ENCODE data around the gene CFAP73. TPM values are rescaled to one million over a fixed set of nuclear protein-coding genes. Genes with fewer than 3 reads are reported as not detected.

Gene CFAP73
- polyA plus RNA-seq, 1 of the 3 experiments (the other 2 are of a cell fraction), result not detected

DNA sequence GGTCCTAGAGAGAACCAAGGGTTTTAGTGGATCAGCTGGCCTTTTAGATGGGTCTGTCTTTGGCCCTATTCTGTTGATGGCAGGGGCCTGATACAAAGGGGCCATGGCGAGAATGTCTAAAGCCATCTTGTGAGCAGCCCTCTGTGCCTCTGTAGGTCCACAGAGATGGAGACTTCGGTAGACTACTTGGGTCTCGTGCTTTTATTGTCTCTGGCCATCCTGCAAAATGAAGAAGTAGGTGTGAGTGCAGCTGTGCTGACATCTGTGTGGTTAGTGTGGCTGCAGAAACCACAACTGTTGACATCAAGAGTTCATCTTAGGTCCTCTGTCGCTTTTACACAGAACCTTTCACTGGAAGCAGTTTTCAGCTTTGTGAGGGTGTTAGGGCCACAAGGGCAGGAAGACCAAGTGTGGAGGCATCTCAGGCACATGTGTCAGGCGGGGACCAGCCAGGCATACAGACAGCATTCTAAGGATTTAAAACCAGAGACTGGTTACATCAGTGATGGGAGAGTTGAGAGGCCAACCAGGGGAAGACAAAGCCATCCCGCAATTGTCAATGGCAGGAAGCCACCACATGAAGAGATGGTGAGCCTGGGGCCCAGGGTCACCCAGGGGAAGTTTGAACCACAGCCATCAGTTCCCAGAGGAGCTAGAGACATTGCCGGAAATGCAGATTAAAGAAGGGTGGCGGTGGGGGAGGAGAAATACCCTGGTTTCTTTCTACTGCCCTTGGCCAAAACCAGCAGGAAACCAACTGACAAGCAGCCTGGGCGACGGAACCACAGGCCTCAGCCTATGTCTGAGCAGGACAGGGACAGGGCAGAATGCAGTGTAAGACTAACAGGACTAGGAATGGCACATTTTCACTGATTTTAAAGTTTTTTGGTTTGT, 58.8 kb downstream of the CFAP73 start:
- no peak overlapping the region for H3K4me3 ChIP-seq (ENCODE audit: low read depth in 2 of 2, low read length in 1 of 2)
- TF ChIP-seq EP300 (IDR thresholded peaks at IDR 0.05; ENCODE audit: borderline replicate concordance in 1 of 2, low read depth in 1 of 2, low read length in 1 of 2) (no peak), FOXJ3 (CRISPR knock-in tag; IDR thresholded peaks at IDR 0.05) (no peak), GABPA (IDR thresholded peaks at IDR 0.05; ENCODE audit: low read depth) (no peak), JUND (IDR thresholded peaks at IDR 0.05) (no peak), RXRA (IDR thresholded peaks at IDR 0.05; ENCODE audit: borderline replicate concordance, low read depth) (no peak), TAF1 (IDR thresholded peaks at IDR 0.05; ENCODE audit: borderline replicate concordance, low read depth, low read length) (no peak), MXI1 (IDR thresholded peaks at IDR 0.05; ENCODE audit: low read depth, low read length) (no peak), MEF2A (IDR thresholded peaks at IDR 0.05; ENCODE audit: borderline replicate concordance, low read depth) (no peak), FOSL2 (IDR thresholded peaks at IDR 0.05; ENCODE audit: borderline replicate concordance, low read depth) (no peak), REST (IDR thresholded peaks at IDR 0.05; ENCODE audit: low read depth, low read length) (no peak), MAX (IDR thresholded peaks at IDR 0.05; ENCODE audit: low read depth) (no peak)
- TF ChIP-seq, protein P1, sequence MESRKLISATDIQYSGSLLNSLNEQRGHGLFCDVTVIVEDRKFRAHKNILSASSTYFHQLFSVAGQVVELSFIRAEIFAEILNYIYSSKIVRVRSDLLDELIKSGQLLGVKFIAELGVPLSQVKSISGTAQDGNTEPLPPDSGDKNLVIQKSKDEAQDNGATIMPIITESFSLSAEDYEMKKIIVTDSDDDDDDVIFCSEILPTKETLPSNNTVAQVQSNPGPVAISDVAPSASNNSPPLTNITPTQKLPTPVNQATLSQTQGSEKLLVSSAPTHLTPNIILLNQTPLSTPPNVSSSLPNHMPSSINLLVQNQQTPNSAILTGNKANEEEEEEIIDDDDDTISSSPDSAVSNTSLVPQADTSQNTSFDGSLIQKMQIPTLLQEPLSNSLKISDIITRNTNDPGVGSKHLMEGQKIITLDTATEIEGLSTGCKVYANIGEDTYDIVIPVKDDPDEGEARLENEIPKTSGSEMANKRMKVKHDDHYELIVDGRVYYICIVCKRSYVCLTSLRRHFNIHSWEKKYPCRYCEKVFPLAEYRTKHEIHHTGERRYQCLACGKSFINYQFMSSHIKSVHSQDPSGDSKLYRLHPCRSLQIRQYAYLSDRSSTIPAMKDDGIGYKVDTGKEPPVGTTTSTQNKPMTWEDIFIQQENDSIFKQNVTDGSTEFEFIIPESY (IDR thresholded peaks at IDR 0.05; ENCODE audit: borderline replicate concordance, low read depth), result no peak
- TF ChIP-seq, protein P2, sequence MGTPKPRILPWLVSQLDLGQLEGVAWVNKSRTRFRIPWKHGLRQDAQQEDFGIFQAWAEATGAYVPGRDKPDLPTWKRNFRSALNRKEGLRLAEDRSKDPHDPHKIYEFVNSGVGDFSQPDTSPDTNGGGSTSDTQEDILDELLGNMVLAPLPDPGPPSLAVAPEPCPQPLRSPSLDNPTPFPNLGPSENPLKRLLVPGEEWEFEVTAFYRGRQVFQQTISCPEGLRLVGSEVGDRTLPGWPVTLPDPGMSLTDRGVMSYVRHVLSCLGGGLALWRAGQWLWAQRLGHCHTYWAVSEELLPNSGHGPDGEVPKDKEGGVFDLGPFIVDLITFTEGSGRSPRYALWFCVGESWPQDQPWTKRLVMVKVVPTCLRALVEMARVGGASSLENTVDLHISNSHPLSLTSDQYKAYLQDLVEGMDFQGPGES (IDR thresholded peaks at IDR 0.05; ENCODE audit: low read depth, low read length), result no peak
- CTCF ChIA-PET, result no interaction called here
- POLR2A ChIA-PET, result no interaction called here
- no peaks in the 10 kb centered on the region for H3K79me2 ChIP-seq (ENCODE audit: insufficient read depth)
- no peaks in the 10 kb centered on the region for H3K9me2 ChIP-seq
- H2AFZ ChIP-seq (ENCODE audit: low read depth), result no peak overlapping the region
- H3K4me1 ChIP-seq (ENCODE audit: control insufficient read depth in 1 of 2, insufficient read depth in 2 of 2, low read depth in 1 of 2, low read length in 1 of 2), result no peaks in the 10 kb centered on the region
- H3K9me3 ChIP-seq, result no peaks in the 10 kb centered on the region
- WGBS (ENCODE audit: low lambda C conversion rate), result 84% methylated on average over 10 of the region's 10 CpGs
- H4K20me1 ChIP-seq (ENCODE audit: insufficient read depth), result no peaks in the 10 kb centered on the region
- no peaks in the 10 kb centered on the region for H3K27me3 ChIP-seq (ENCODE audit: insufficient read depth)
- no peak overlapping the region for H3K4me2 ChIP-seq
- H3K27ac ChIP-seq (ENCODE audit: low read depth in 2 of 2, low read length in 1 of 2), result no peak overlapping the region
- no peak overlapping the region for H3K9ac ChIP-seq
- H3K36me3 ChIP-seq (replicated peaks in 1 of 2; ENCODE audit: control insufficient read depth in 1 of 2, insufficient read depth in 2 of 2, low read length in 1 of 2), result no peaks in the 10 kb centered on the region
- DNase-seq, result no peak
- no peaks in the 10 kb centered on the region for H3F3A ChIP-seq (replicated peaks; ENCODE audit: insufficient read depth)

Small RNAs within 50 kb of the gene (small RNA-seq; reads per million reads assigned to genes)
- gene MIR7106, result 0 reads per million in 7 experiments
- 0 reads per million in 7 experiments for gene RF00019

Other genes with a start within 250 kb of the CFAP73 start
- gene OAS1, start 242.8 kb upstream of the CFAP73 start, polyA plus RNA-seq (2012; rRNA removed), result 1.1 and 1.3 TPM in 2 replicates
- 3.0 TPM in 2 replicates for gene OAS3, start 211.2 kb upstream of the CFAP73 start, polyA plus RNA-seq (2012; rRNA removed)
- 0.02 TPM in 1 of 2 replicates, not detected in the other for gene OAS2, start 171.2 kb upstream of the CFAP73 start, polyA plus RNA-seq (2012; rRNA removed)
- 0.72 and 1.0 TPM in 2 replicates for gene DTX1, start 93.0 kb upstream of the CFAP73 start, polyA plus RNA-seq (2012; rRNA removed)
- gene RASAL1, start 14.0 kb upstream of the CFAP73 start, polyA plus RNA-seq (2012; rRNA removed), result not detected in 2 replicates
- gene DDX54, start 35.8 kb downstream of the CFAP73 start, polyA plus RNA-seq (2012; rRNA removed), result 56.5 and 69.9 TPM in 2 replicates
- gene RITA1, start 36.0 kb downstream of the CFAP73 start, polyA plus RNA-seq (2012; rRNA removed), result 18.7 and 21.1 TPM in 2 replicates
- gene TPCN1, start 71.7 kb downstream of the CFAP73 start, polyA plus RNA-seq (2012; rRNA removed), result 10.3 and 15.7 TPM in 2 replicates
- gene SLC8B1, start 185.4 kb downstream of the CFAP73 start, polyA plus RNA-seq (2012; rRNA removed), result 12.0 and 12.9 TPM in 2 replicates
- gene PLBD2, start 208.9 kb downstream of the CFAP73 start, polyA plus RNA-seq (2012; rRNA removed), result 12.1 and 15.2 TPM in 2 replicates

All from SK-N-SH (cell line).